Mucosa of descending colon (tissue), 3 donors: ENCODE measurements around the gene CRIP3. TPM values are rescaled to one million over a fixed set of nuclear protein-coding genes. Genes with fewer than 3 reads are reported as not detected.

ENCODE experiments used
- ATAC-seq: fragments of 200-7000 bp; cut with Tn5 transposase; one replicate; pipeline ENCODE4 v1.9.1; 2020; ENCODE audit warnings: mild to moderate bottlenecking, moderate library complexity
- DNase-seq, 3 donors: peaks; one replicate each; pipeline ENCODE4 v3.0.0-alpha.2; 2020
- H3K36me3 ChIP-seq: fragments of 200-600 bp; one replicate; pipeline ENCODE4 v1.8.0; 2021; ENCODE audit warnings: low read depth, mild to moderate bottlenecking
- H3K4me1 ChIP-seq: fragments of 200-600 bp; one replicate; pipeline ENCODE4 v1.8.0; 2021; ENCODE audit warnings: low read depth, mild to moderate bottlenecking
- H3K4me3 ChIP-seq: fragments of 200-600 bp; one replicate; pipeline ENCODE4 v1.8.0; 2021; ENCODE audit warnings: mild to moderate bottlenecking
- H3K9me3 ChIP-seq: fragments of 200-600 bp; one replicate; pipeline ENCODE4 v1.8.0; 2021; ENCODE audit warnings: mild to moderate bottlenecking
- intact Hi-C, 2 donors: fragments of 100-400 bp; cut with DNase I in 1 of 2; cut with micrococcal nuclease in 1 of 2; formaldehyde crosslinking; loops; one replicate each; pipeline versions ENCODE4 v1.11.0 to v1.11.1; 2022; cut with DNase I, micrococcal nuclease
- total RNA-seq, 3 donors: library from RNA; stranded (reverse); fragmentation: NEBNext Ultra II Directional in 2 of 3; extraction: Animal tissue kit (Norgen Biotek cat#: 25700) in 2 of 3; gene quantifications; one replicate each; pipeline versions ENCODE4 v1.2.1 to v1.2.4, GENCODE V29; 2021 to 2023
- TF ChIP-seq, protein P1 (sequence below): fragments of 200-600 bp; IDR thresholded peaks from one replicate; pipeline ENCODE4 v1.8.0; 2022; ENCODE audit warnings: antibody characterized with exemption, mild to moderate bottlenecking
- donor health status: DM: no; HTN: no; CAD: no; lungs with moderate emphysema.
- donor health status: DM: no; HTN: no; CAD: no.
- donor health status: DM: no; HTN: yes; CAD: no.

Gene CRIP3
- total RNA-seq, 3 donors from 2014 or later = 0.77 to 1.8 (median 1.3) TPM

DNA sequence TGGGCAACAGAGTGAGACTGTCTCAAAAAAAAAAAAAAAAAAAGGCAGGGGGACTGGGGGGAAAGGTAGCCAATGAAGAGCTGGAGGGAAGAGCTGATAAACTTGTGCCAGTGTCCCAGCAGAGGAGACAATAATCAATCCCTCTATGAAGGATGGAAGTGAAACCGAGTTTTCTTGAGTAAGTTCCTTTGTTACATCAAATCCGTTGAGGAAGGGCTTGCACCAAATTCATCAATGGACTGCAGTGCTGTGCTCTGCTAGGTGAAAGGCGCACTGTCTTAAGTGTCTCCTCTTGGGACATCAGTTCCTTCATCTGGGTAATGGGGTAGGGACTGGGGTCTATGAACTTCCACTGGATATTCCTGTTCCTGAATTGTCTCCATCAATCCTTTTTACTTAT, 3.0 kb upstream of the CRIP3 start:
- DNase-seq = no peak
- Histone ChIP-seq H3K9me3 (no peaks in the 10 kb centered on the region), H3K4me3 (no peak overlapping the region), H3K4me1 (no peaks in the 10 kb centered on the region), H3K36me3 (no peaks in the 10 kb centered on the region)
- ATAC-seq = no peak
- TF ChIP-seq, protein P1, sequence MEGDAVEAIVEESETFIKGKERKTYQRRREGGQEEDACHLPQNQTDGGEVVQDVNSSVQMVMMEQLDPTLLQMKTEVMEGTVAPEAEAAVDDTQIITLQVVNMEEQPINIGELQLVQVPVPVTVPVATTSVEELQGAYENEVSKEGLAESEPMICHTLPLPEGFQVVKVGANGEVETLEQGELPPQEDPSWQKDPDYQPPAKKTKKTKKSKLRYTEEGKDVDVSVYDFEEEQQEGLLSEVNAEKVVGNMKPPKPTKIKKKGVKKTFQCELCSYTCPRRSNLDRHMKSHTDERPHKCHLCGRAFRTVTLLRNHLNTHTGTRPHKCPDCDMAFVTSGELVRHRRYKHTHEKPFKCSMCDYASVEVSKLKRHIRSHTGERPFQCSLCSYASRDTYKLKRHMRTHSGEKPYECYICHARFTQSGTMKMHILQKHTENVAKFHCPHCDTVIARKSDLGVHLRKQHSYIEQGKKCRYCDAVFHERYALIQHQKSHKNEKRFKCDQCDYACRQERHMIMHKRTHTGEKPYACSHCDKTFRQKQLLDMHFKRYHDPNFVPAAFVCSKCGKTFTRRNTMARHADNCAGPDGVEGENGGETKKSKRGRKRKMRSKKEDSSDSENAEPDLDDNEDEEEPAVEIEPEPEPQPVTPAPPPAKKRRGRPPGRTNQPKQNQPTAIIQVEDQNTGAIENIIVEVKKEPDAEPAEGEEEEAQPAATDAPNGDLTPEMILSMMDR = no peak
- intact Hi-C loops = no loop called here

DNA sequence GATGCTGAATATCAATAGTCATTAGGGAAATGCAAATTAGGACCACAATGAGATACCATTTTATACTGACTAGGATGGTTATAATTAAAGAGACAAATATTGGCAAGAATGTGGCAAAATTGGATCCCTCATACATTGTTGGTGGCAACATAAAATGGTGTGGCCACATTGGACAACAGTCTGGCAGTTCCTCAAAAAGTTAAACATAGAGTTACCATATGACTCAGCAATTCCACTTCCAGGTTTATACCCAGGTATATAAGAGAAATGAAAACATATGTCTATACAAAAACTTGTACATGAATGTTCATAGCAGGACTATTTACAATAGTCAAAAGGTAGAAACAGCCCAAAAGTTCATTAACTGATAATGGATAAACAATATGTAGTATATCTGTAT, 2.0 kb upstream of the CRIP3 start:
- intact Hi-C loops = no loop called here
- ATAC-seq = no peak
- DNase-seq = no peak

DNA sequence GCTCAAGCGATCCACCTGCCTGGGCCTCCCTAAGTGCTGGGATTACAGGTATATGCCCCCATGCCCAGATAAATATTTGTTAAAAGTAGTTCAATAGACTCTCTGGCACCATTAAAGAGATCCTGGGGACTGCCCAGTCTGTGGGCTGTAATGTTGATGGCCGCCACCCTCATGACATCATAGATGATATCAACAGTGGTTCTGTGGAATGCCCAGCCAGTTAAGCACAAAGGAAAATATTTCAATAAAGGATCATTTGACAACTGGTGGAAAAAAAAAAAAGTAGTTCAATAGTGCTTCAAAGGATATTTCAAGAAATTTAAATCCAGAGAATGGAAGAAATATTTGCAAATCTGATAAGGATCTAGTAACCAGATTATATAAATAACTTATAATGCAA, 1.5 kb upstream of the CRIP3 start:
- DNase-seq (no peak), ATAC-seq (no peak)
- H3K36me3 ChIP-seq = no peaks in the 10 kb centered on the region
- H3K4me1 ChIP-seq = no peaks in the 10 kb centered on the region
- no peaks in the 10 kb centered on the region for H3K9me3 ChIP-seq
- H3K4me3 ChIP-seq = no peak overlapping the region
- intact Hi-C loops = no loop called here
- TF ChIP-seq, protein P1 = no peak

More for the DNA sequence above, 2.0 kb upstream of the CRIP3 start:
- TF ChIP-seq, protein P1 = no peak
- Histone ChIP-seq H3K36me3 (no peaks in the 10 kb centered on the region), H3K9me3 (no peaks in the 10 kb centered on the region), H3K4me3 (no peak overlapping the region), H3K4me1 (no peaks in the 10 kb centered on the region)

DNA sequence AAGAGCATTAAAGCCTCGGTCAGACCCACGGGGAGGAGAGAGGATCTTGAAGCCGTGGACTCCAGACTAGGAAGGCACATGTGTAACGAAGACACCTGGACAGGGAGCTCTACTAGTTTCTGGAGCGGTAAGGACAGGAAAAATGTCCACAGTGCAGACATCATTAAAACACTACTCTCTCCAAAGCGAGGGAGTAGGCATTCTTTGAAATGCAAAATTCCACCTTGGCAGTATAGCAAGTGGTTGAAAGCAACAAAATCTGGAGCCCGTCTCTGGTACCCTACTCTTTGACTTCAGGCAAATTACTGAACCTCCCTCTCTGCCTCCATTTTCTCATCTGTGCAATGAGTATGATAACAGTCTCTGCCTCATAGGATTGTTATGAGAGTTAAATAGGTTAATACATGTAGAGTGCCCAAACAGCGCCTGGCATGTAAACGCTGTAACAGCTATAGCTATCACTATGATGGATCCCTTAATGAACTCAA, 408 bp upstream of the CRIP3 start:
- H3K9me3 ChIP-seq = no peaks in the 10 kb centered on the region
- intact Hi-C loops = no loop called here
- no peaks in the 10 kb centered on the region for H3K36me3 ChIP-seq
- DNase-seq (no peak), ATAC-seq (no peak)
- H3K4me3 ChIP-seq = no peak overlapping the region
- H3K4me1 ChIP-seq = no peaks in the 10 kb centered on the region
- TF ChIP-seq, protein P1 = no peak

DNA sequence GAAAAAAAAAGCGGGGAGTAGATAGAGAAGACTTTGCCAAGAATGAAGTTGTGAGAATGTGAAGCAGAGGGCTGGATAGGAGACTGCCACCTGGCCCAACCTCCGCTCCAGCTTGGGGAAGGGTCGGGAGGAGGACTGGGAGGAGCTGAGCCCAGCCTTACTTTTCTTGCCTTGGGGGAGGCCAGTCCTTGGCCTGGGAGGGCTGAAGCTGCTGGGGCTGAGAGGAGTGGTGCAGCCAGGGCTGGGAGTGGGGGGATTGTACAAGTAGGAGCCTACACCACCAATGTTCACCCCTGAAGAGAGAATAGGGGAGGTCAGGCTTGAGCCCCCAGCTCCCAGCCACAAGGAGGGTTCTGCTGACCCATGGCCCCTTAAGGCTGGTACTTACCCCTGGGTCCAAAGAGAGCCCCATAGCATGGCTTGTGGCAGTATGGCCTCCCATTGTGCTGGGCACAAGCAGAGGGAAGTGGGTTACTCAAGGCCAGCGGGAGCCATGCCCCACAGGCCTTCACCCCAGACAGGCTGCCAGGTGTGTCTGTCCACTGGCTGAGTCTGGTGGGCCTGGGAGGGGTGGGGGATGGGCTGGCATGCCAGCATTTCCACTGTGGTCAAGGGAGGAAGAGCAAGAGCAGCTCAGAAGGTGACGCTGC, 1.1 kb downstream of the CRIP3 start:
- H3K9me3 ChIP-seq = no peaks in the 10 kb centered on the region
- intact Hi-C loops = no loop called here
- DNase-seq (no peak), ATAC-seq (no peak)
- no peaks in the 10 kb centered on the region for H3K36me3 ChIP-seq
- no peak overlapping the region for H3K4me3 ChIP-seq
- H3K4me1 ChIP-seq = no peaks in the 10 kb centered on the region
- TF ChIP-seq, protein P1 = no peak
